Measurements from ENCODE around the gene RAPH1.

Gene RAPH1
- total RNA-seq, result 2.3 to 3.1 (median 2.7) reads per million in 3 donors

- Histone ChIP-seq H3K36me3 (ENCODE audit: control insufficient read depth, insufficient read depth, low read length) (no peaks in the 10 kb centered on the region), H3K27me3 (replicated peaks; ENCODE audit: control insufficient read depth, insufficient read depth, low read length, poor library complexity, severe bottlenecking) (no peaks in the 10 kb centered on the region), H3K4me3 (ENCODE audit: insufficient read depth, low read depth, low read length, poor library complexity, severe bottlenecking) (peak within 1 kb of the TSS; percentile 81), H3K9me3 (ENCODE audit: control insufficient read depth, low read length) (peaks cover 6% of the 10 kb centered on the region), H3K27ac (ENCODE audit: insufficient read depth, low read length, poor library complexity, severe bottlenecking) (no peak within 1 kb of the TSS), H3K4me1 (ENCODE audit: control insufficient read depth, insufficient read depth, low read length, poor library complexity, severe bottlenecking) (peaks cover 10% of the 10 kb centered on the region)
- peak; percentile 21 to 40 (median 37) for DNase-seq
Measured at GRCh38 chr2:203535078-203535783, at the start of gene RAPH1. TSS of gene RAPH1 (minus strand) at chr2:203535301. CDS start at chr2:203495353, 39,948 bp downstream.

GRCh38 chr2:203584784-203585183, 49.7 kb upstream of the RAPH1 start:
- DNase-seq, result no peak
- H3K36me3 ChIP-seq (ENCODE audit: control insufficient read depth, insufficient read depth, low read length), result no peaks in the 10 kb centered on the region
- no peak overlapping the region for H3K4me3 ChIP-seq (ENCODE audit: insufficient read depth, low read depth, low read length, poor library complexity, severe bottlenecking)
- H3K27me3 ChIP-seq (replicated peaks; ENCODE audit: control insufficient read depth, insufficient read depth, low read length, poor library complexity, severe bottlenecking), result no peaks in the 10 kb centered on the region
- no peak overlapping the region for H3K27ac ChIP-seq (ENCODE audit: insufficient read depth, low read length, poor library complexity, severe bottlenecking)
- H3K4me1 ChIP-seq (ENCODE audit: control insufficient read depth, insufficient read depth, low read length, poor library complexity, severe bottlenecking), result no peaks in the 10 kb centered on the region
- H3K9me3 ChIP-seq (ENCODE audit: control insufficient read depth, low read length), result no peaks in the 10 kb centered on the region

GRCh38 chr2:203583701-203584100, 48.6 kb upstream of the RAPH1 start:
- Histone ChIP-seq H3K27me3 (replicated peaks; ENCODE audit: control insufficient read depth, insufficient read depth, low read length, poor library complexity, severe bottlenecking) (no peaks in the 10 kb centered on the region), H3K4me3 (ENCODE audit: insufficient read depth, low read depth, low read length, poor library complexity, severe bottlenecking) (no peak overlapping the region), H3K36me3 (ENCODE audit: control insufficient read depth, insufficient read depth, low read length) (no peaks in the 10 kb centered on the region), H3K27ac (ENCODE audit: insufficient read depth, low read length, poor library complexity, severe bottlenecking) (no peak overlapping the region), H3K9me3 (ENCODE audit: control insufficient read depth, low read length) (no peaks in the 10 kb centered on the region), H3K4me1 (ENCODE audit: control insufficient read depth, insufficient read depth, low read length, poor library complexity, severe bottlenecking) (no peaks in the 10 kb centered on the region)
- DNase-seq, result no peak

GRCh38 chr2:203583084-203583695, 48.1 kb upstream of the RAPH1 start:
- DNase-seq, result no peak
- no peaks in the 10 kb centered on the region for H3K4me1 ChIP-seq (ENCODE audit: control insufficient read depth, insufficient read depth, low read length, poor library complexity, severe bottlenecking)
- no peak overlapping the region for H3K27ac ChIP-seq (ENCODE audit: insufficient read depth, low read length, poor library complexity, severe bottlenecking)
- no peak overlapping the region for H3K4me3 ChIP-seq (ENCODE audit: insufficient read depth, low read depth, low read length, poor library complexity, severe bottlenecking)
- H3K27me3 ChIP-seq (replicated peaks; ENCODE audit: control insufficient read depth, insufficient read depth, low read length, poor library complexity, severe bottlenecking), result no peaks in the 10 kb centered on the region
- no peaks in the 10 kb centered on the region for H3K9me3 ChIP-seq (ENCODE audit: control insufficient read depth, low read length)
- H3K36me3 ChIP-seq (ENCODE audit: control insufficient read depth, insufficient read depth, low read length), result no peaks in the 10 kb centered on the region

- Histone ChIP-seq H3K27me3 (replicated peaks; ENCODE audit: control insufficient read depth, insufficient read depth, low read length, poor library complexity, severe bottlenecking) (no peaks in the 10 kb centered on the region), H3K4me1 (ENCODE audit: control insufficient read depth, insufficient read depth, low read length, poor library complexity, severe bottlenecking) (no peaks in the 10 kb centered on the region)
- DNase-seq, result no peak
Measured at GRCh38 chr2:203582468-203582867, 47.4 kb upstream of the RAPH1 start.

GRCh38 chr2:203580844-203581243, 45.7 kb upstream of the RAPH1 start:
- Histone ChIP-seq H3K27ac (ENCODE audit: insufficient read depth, low read length, poor library complexity, severe bottlenecking) (no peak overlapping the region), H3K4me1 (ENCODE audit: control insufficient read depth, insufficient read depth, low read length, poor library complexity, severe bottlenecking) (no peaks in the 10 kb centered on the region), H3K9me3 (ENCODE audit: control insufficient read depth, low read length) (no peaks in the 10 kb centered on the region), H3K27me3 (replicated peaks; ENCODE audit: control insufficient read depth, insufficient read depth, low read length, poor library complexity, severe bottlenecking) (no peaks in the 10 kb centered on the region), H3K36me3 (ENCODE audit: control insufficient read depth, insufficient read depth, low read length) (no peaks in the 10 kb centered on the region), H3K4me3 (ENCODE audit: insufficient read depth, low read depth, low read length, poor library complexity, severe bottlenecking) (no peak overlapping the region)
- DNase-seq, result no peak

More at GRCh38 chr2:203582468-203582867, 47.4 kb upstream of the RAPH1 start:
- Histone ChIP-seq H3K27ac (ENCODE audit: insufficient read depth, low read length, poor library complexity, severe bottlenecking) (no peak overlapping the region), H3K9me3 (ENCODE audit: control insufficient read depth, low read length) (no peaks in the 10 kb centered on the region), H3K4me3 (ENCODE audit: insufficient read depth, low read depth, low read length, poor library complexity, severe bottlenecking) (no peak overlapping the region), H3K36me3 (ENCODE audit: control insufficient read depth, insufficient read depth, low read length) (no peaks in the 10 kb centered on the region)

- Histone ChIP-seq H3K9me3 (ENCODE audit: control insufficient read depth, low read length) (no peaks in the 10 kb centered on the region), H3K36me3 (ENCODE audit: control insufficient read depth, insufficient read depth, low read length) (no peaks in the 10 kb centered on the region), H3K4me3 (ENCODE audit: insufficient read depth, low read depth, low read length, poor library complexity, severe bottlenecking) (no peak overlapping the region), H3K4me1 (ENCODE audit: control insufficient read depth, insufficient read depth, low read length, poor library complexity, severe bottlenecking) (no peaks in the 10 kb centered on the region), H3K27me3 (replicated peaks; ENCODE audit: control insufficient read depth, insufficient read depth, low read length, poor library complexity, severe bottlenecking) (no peaks in the 10 kb centered on the region), H3K27ac (ENCODE audit: insufficient read depth, low read length, poor library complexity, severe bottlenecking) (no peak overlapping the region)
- DNase-seq, result no peak
Measured at GRCh38 chr2:203579730-203580129, 44.6 kb upstream of the RAPH1 start.

- H3K36me3 ChIP-seq (ENCODE audit: control insufficient read depth, insufficient read depth, low read length), result no peaks in the 10 kb centered on the region
- no peak overlapping the region for H3K27ac ChIP-seq (ENCODE audit: insufficient read depth, low read length, poor library complexity, severe bottlenecking)
- no peaks in the 10 kb centered on the region for H3K27me3 ChIP-seq (replicated peaks; ENCODE audit: control insufficient read depth, insufficient read depth, low read length, poor library complexity, severe bottlenecking)
- H3K4me1 ChIP-seq (ENCODE audit: control insufficient read depth, insufficient read depth, low read length, poor library complexity, severe bottlenecking), result no peaks in the 10 kb centered on the region
- H3K4me3 ChIP-seq (ENCODE audit: insufficient read depth, low read depth, low read length, poor library complexity, severe bottlenecking), result no peak overlapping the region
- DNase-seq, result no peak
- no peaks in the 10 kb centered on the region for H3K9me3 ChIP-seq (ENCODE audit: control insufficient read depth, low read length)
Measured at GRCh38 chr2:203578759-203579643, 43.9 kb upstream of the RAPH1 start.

- no peaks in the 10 kb centered on the region for H3K4me1 ChIP-seq (ENCODE audit: control insufficient read depth, insufficient read depth, low read length, poor library complexity, severe bottlenecking)
- DNase-seq, result no peak
- no peaks in the 10 kb centered on the region for H3K27me3 ChIP-seq (replicated peaks; ENCODE audit: control insufficient read depth, insufficient read depth, low read length, poor library complexity, severe bottlenecking)
- no peaks in the 10 kb centered on the region for H3K9me3 ChIP-seq (ENCODE audit: control insufficient read depth, low read length)
- H3K4me3 ChIP-seq (ENCODE audit: insufficient read depth, low read depth, low read length, poor library complexity, severe bottlenecking), result no peak overlapping the region
- no peaks in the 10 kb centered on the region for H3K36me3 ChIP-seq (ENCODE audit: control insufficient read depth, insufficient read depth, low read length)
- H3K27ac ChIP-seq (ENCODE audit: insufficient read depth, low read length, poor library complexity, severe bottlenecking), result no peak overlapping the region
Measured at GRCh38 chr2:203574824-203575223, 39.7 kb upstream of the RAPH1 start.

GRCh38 chr2:203572316-203572715, 37.2 kb upstream of the RAPH1 start:
- no peaks in the 10 kb centered on the region for H3K9me3 ChIP-seq (ENCODE audit: control insufficient read depth, low read length)
- H3K36me3 ChIP-seq (ENCODE audit: control insufficient read depth, insufficient read depth, low read length), result no peaks in the 10 kb centered on the region
- no peak for DNase-seq
- H3K4me1 ChIP-seq (ENCODE audit: control insufficient read depth, insufficient read depth, low read length, poor library complexity, severe bottlenecking), result no peaks in the 10 kb centered on the region
- H3K4me3 ChIP-seq (ENCODE audit: insufficient read depth, low read depth, low read length, poor library complexity, severe bottlenecking), result no peak overlapping the region
- no peaks in the 10 kb centered on the region for H3K27me3 ChIP-seq (replicated peaks; ENCODE audit: control insufficient read depth, insufficient read depth, low read length, poor library complexity, severe bottlenecking)
- no peak overlapping the region for H3K27ac ChIP-seq (ENCODE audit: insufficient read depth, low read length, poor library complexity, severe bottlenecking)
